Sigmoid colon (tissue), 4 donors: ENCODE measurements around the gene LITAF.

Experiments
- CTCF ChIP-seq, 4 experiments: fragments of 450-650 bp in 3 of 4; fragments of 200-600 bp in 1 of 4; IDR thresholded peaks; one replicate each; pipeline ENCODE4 v1.5.1; 2016 to 2019; ENCODE audit warnings: antibody characterized with exemption in 4 of 4, mild to moderate bottlenecking in 3 of 4, moderate library complexity in 2 of 4
- EP300 ChIP-seq, 4 donors: sonication (generic); formaldehyde crosslinking; IDR thresholded peaks; one replicate each; pipeline ENCODE4 v1.6.1; 2017; ENCODE audit warnings: antibody characterized with exemption in 4 of 4

DNA sequence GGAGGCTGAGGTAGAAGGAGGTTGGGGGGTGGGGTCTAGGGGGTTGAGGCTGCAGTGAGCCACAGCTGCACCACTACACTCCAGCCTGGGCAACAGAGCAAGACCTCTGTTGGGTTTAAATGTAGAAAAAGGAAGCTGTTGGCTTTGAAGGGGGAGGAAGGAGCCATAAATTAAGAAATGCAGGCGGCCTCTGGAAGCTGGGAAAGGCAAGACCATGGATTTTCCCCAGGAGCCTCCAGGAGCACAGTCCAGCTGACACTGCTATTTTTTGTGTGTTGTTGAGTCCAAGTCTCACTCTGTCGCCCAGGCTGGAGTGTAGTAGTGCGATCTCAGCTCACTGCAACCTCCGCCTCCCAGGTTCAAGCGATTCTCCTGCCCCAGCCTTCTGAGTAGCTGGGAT is 15.9 kb downstream of the LITAF start:
- TF ChIP-seq CTCF (IDR thresholded peaks at IDR 0.05) (no peak), EP300 (IDR thresholded peaks at IDR 0.05) (no peak)
